ENCODE data around the gene ATXN7L2. TPM values are rescaled to one million over a fixed set of nuclear protein-coding genes. Genes with fewer than 3 reads are reported as not detected.

Gene ATXN7L2
- total and polyA plus RNA-seq, 11 donors, result 1.2 to 3.8 (median 2.1) TPM

DNA sequence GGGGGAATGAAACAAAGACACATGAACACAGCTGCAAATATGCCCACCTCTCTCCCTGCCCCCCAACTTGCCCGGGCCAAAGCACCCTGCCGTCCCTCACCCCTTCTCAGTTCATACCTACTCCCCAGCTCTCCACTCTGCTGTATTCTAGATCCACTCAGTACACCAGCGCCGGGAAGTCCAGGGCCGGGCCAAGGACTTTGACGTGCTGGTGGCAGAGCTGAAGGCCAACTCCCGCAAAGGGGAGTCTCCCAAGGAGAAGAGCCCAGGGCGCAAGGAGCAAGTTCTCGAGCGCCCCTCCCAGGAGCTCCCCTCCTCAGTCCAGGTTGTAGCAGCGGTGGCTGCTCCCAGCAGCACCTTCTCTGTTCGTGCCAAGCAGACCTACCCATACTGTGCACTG lies 5.0 kb downstream of the ATXN7L2 start:
- no peak for DNase-seq
- peaks cover 0 to 29% (median 18%) of the 10 kb centered on the region in 12 donors for H3K4me1 ChIP-seq
- no peak overlapping the region for H3K27ac ChIP-seq
- 81 to 96% (median 89%) methylated on average over 9 to 12 of the region's 12 CpGs for WGBS, 4 donors
- ATAC-seq, result no peak
- peaks cover 0 to 27% (median 7%) of the 10 kb centered on the region in 9 donors for H3K36me3 ChIP-seq
- TF ChIP-seq, protein P1, sequence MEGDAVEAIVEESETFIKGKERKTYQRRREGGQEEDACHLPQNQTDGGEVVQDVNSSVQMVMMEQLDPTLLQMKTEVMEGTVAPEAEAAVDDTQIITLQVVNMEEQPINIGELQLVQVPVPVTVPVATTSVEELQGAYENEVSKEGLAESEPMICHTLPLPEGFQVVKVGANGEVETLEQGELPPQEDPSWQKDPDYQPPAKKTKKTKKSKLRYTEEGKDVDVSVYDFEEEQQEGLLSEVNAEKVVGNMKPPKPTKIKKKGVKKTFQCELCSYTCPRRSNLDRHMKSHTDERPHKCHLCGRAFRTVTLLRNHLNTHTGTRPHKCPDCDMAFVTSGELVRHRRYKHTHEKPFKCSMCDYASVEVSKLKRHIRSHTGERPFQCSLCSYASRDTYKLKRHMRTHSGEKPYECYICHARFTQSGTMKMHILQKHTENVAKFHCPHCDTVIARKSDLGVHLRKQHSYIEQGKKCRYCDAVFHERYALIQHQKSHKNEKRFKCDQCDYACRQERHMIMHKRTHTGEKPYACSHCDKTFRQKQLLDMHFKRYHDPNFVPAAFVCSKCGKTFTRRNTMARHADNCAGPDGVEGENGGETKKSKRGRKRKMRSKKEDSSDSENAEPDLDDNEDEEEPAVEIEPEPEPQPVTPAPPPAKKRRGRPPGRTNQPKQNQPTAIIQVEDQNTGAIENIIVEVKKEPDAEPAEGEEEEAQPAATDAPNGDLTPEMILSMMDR (IDR thresholded peaks at IDR 0.05), result no peak
- no peak for TF ChIP-seq POLR2A (IDR thresholded peaks at IDR 0.05)
- H3K27me3 ChIP-seq, result no peaks in the 10 kb centered on the region
- no peak overlapping the region for H3K4me3 ChIP-seq
- no peaks in the 10 kb centered on the region for H3K9me3 ChIP-seq
- intact Hi-C loops (cut with DNase I), result loop anchor here in 1 of 10 donors (5.0 kb wide), 1 partner anchor 61 kb away; the partner anchor contains the start of gene PSMA5

DNA sequence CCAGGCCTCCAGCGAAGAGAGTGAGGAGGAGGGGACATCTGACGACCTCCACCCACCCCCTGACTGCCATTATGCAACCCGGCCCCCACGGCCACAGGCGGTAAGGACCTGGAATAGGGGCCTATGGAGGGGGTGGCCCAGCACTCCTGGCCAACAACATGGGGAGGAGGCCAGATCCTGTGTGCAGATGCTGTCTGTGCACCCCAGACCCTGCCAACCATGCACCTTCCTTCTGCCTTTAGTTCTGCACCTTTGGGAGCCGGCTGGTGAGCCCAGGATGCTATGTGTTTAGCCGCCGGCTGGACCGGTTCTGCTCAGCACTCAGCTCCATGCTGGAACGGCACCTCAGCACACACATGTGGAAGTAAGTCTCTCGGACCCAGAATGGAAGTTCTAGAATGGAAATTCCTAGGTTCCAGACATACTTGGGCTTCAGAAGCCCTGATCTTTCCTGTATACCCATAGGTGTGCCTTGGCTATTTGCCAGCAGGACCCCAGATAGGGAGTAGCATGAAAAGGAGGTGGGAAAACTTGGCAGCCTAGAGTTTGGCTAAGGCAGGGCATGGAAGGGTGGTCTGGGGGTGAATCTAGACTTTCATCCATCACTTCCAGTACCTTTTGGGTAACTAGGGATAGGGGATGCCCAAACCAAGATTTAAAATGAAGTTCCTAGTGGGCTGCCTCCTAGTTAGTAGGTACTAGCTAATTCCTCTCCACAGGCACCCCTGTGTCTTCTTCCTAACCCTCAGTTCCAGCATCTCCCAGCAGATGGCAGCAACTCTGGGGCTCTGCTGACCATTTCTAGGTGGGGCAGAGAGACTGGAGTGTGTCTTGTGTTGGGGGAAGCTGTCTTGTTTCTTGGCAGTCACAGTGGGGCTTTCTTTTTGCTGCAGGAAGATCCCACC lies 6.6 kb downstream of the ATXN7L2 start:
- H3K4me1 ChIP-seq, result peaks cover 0 to 30% (median 20%) of the 10 kb centered on the region in 12 donors
- WGBS, 4 donors, result 87 to 96% (median 91%) methylated on average over 11 of the region's 11 CpGs
- H3K27me3 ChIP-seq, result no peaks in the 10 kb centered on the region
- peak in 3 of 4 donors; percentile 42 to 59 (median 47) for ATAC-seq
- H3K27ac ChIP-seq, result peak overlapping the region in 3 of 12 donors; percentile 7 to 41 (median 13)
- H3K9me3 ChIP-seq, result no peaks in the 10 kb centered on the region
- intact Hi-C loops (cut with DNase I), result loop anchor here in 7 of 10 donors (1.0 to 2.0 kb wide), 3 partner anchors 41 to 43 kb away; no protein-coding TSS in a partner anchor
- no peak for TF ChIP-seq POLR2A (IDR thresholded peaks at IDR 0.05)
- TF ChIP-seq, protein P1 (IDR thresholded peaks at IDR 0.05), result peak; percentile 74 to 89 (median 83)
- H3K36me3 ChIP-seq, result peaks cover 0 to 27% (median 7%) of the 10 kb centered on the region in 9 donors
- DNase-seq, result peak in 4 of 5 donors; percentile 63 to 75 (median 66)
- H3K4me3 ChIP-seq, result no peak overlapping the region

DNA sequence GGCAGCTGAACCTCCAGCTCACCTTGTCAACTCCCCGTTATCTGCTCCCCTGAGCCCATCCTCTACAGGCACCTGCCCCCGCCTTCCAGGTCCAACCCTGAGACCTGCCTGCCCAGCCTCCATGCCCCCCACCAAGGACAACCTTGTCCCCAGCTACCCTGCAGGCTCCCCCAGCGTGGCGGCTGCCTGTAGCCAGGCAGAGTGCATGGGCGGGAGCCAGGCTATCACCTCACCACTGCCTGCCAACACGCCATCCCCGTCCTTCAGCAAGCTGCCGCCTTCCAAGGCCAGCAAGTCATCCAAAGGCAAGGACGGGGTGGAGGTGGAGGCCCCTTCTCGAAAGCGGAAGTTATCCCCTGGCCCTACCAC lies 7.2 kb downstream of the ATXN7L2 start:
- ATAC-seq (peak in 2 of 4 donors; percentile 4 to 19), DNase-seq (peak in 2 of 5 donors; percentile 45 to 52)
- TF ChIP-seq, protein P1 (IDR thresholded peaks at IDR 0.05), result no peak
- no peak for TF ChIP-seq POLR2A (IDR thresholded peaks at IDR 0.05)
- Histone ChIP-seq H3K4me1 (peaks cover 0 to 30% (median 19%) of the 10 kb centered on the region in 12 donors), H3K9me3 (no peaks in the 10 kb centered on the region), H3K36me3 (peaks cover 0 to 31% (median 11%) of the 10 kb centered on the region in 9 donors), H3K27me3 (no peaks in the 10 kb centered on the region), H3K27ac (peak overlapping the region in 3 of 12 donors; percentile 7 to 41 (median 13)), H3K4me3 (no peak overlapping the region)
- 67 to 75% (median 70%) methylated on average over 11 of the region's 11 CpGs for WGBS, 4 donors
- intact Hi-C loops (cut with DNase I), result loop anchor here in 7 of 10 donors (1.0 to 2.0 kb wide), 3 partner anchors 40 to 42 kb away; no protein-coding TSS in a partner anchor

GRCh38 chr1:109491372-109491771 lies 7.7 kb downstream of the ATXN7L2 start:
- 89 to 95% (median 94%) methylated on average over 6 to 8 of the region's 8 CpGs for WGBS, 4 donors
- Histone ChIP-seq H3K9me3 (no peaks in the 10 kb centered on the region), H3K27me3 (no peaks in the 10 kb centered on the region), H3K4me1 (peaks cover 0 to 30% (median 19%) of the 10 kb centered on the region in 12 donors), H3K27ac (peak overlapping the region in 1 of 12 donors; percentile 7), H3K36me3 (peaks cover 0 to 31% (median 15%) of the 10 kb centered on the region in 9 donors), H3K4me3 (no peak overlapping the region)
- intact Hi-C loops (cut with DNase I), result loop anchor here in 5 of 10 donors (2.0 kb wide), 2 partner anchors 39 to 41 kb away; no protein-coding TSS in a partner anchor
- ATAC-seq (no peak), DNase-seq (no peak)
- TF ChIP-seq, protein P1 (IDR thresholded peaks at IDR 0.05), result no peak
- no peak for TF ChIP-seq POLR2A (IDR thresholded peaks at IDR 0.05)

Measured in heart left ventricle (tissue), 16 donors.